Adipose tissue (tissue), 3 donors: ENCODE measurements around the gene TTI1. TPM values are rescaled to one million over a fixed set of nuclear protein-coding genes. Genes with fewer than 3 reads are reported as not detected.

Experiments used
- H3K27ac ChIP-seq: one replicate; pipeline ENCODE4 v1.5.1; 2013; ENCODE audit warnings: low read depth, low read length
- WGBS, 3 donors: extraction: QIAGEN DNeasy Blood & Tissue Kit; methylation state at CpG; one replicate each; pipeline ENCODE4 v1.1.7; 2013; 5-methylcytosine and 5-hydroxymethylcytosine counted together
- polyA plus RNA-seq, 3 donors: library from polyadenylated mRNA; stranded (reverse); fragments of 200-250 nt; gene quantifications; one replicate each; pipeline ENCODE4 v1.2.3, GENCODE V29; 2013
- donor health status: healthy with polysubstance abuse.
- donor health status: Bipolar disorder and iron deficiency.
- donor health status: healthy.

Gene TTI1
- polyA plus RNA-seq, 3 donors = 9.9 to 10.9 (median 10.0) TPM

GRCh38 chr20:38057351-38057972 lies 24.2 kb upstream of the TTI1 start:
- no peak overlapping the region for H3K27ac ChIP-seq
- WGBS, 3 donors = 21 to 26% (median 26%) methylated on average over 7 of the region's 7 CpGs

- no peak overlapping the region for H3K27ac ChIP-seq
- 90 to 94% (median 92%) methylated on average over 6 of the region's 6 CpGs for WGBS, 3 donors
Measured at GRCh38 chr20:38055848-38056247, 22.6 kb upstream of the TTI1 start.

GRCh38 chr20:38055294-38055693 lies 22.0 kb upstream of the TTI1 start:
- H3K27ac ChIP-seq = no peak overlapping the region
- 50 to 68% (median 66%) methylated on average over 4 of the region's 4 CpGs for WGBS, 3 donors

GRCh38 chr20:38054647-38055046 lies 21.4 kb upstream of the TTI1 start:
- no peak overlapping the region for H3K27ac ChIP-seq
- WGBS, 3 donors = 82 to 95% (median 91%) methylated on average over 2 of the region's 2 CpGs

GRCh38 chr20:38052870-38053269 lies 19.6 kb upstream of the TTI1 start:
- WGBS, 3 donors = 52 to 93% (median 74%) methylated on average over 2 of the region's 2 CpGs

GRCh38 chr20:38050686-38051085 lies 17.4 kb upstream of the TTI1 start:
- H3K27ac ChIP-seq = no peak overlapping the region
- 62 to 87% (median 69%) methylated on average over 1 of the region's 1 CpG for WGBS, 3 donors

More at GRCh38 chr20:38052870-38053269, 19.6 kb upstream of the TTI1 start:
- H3K27ac ChIP-seq = no peak overlapping the region

GRCh38 chr20:38049800-38050199 lies 16.5 kb upstream of the TTI1 start:
- WGBS, 3 donors = 66 to 80% (median 76%) methylated on average over 3 of the region's 3 CpGs
- no peak overlapping the region for H3K27ac ChIP-seq

GRCh38 chr20:38046572-38046971 lies 13.3 kb upstream of the TTI1 start:
- no peak overlapping the region for H3K27ac ChIP-seq
- WGBS, 3 donors = 66 to 72% (median 72%) methylated on average over 4 of the region's 4 CpGs

- WGBS, 3 donors = 60 to 91% (median 87%) methylated on average over 3 of the region's 3 CpGs
Measured at GRCh38 chr20:38044685-38045084, 11.4 kb upstream of the TTI1 start.

GRCh38 chr20:38043512-38044300 lies 10.4 kb upstream of the TTI1 start:
- 91 to 92% (median 91%) methylated on average over 10 of the region's 10 CpGs for WGBS, 3 donors
- H3K27ac ChIP-seq = no peak overlapping the region

More at GRCh38 chr20:38044685-38045084, 11.4 kb upstream of the TTI1 start:
- H3K27ac ChIP-seq = no peak overlapping the region

GRCh38 chr20:38040276-38040675 lies 7.0 kb upstream of the TTI1 start:
- 45 to 100% (median 100%) methylated on average over 1 of the region's 1 CpG for WGBS, 3 donors
- H3K27ac ChIP-seq = no peak overlapping the region

GRCh38 chr20:38036366-38036765 lies 3.1 kb upstream of the TTI1 start:
- 74 to 86% (median 79%) methylated on average over 5 of the region's 5 CpGs for WGBS, 3 donors
- H3K27ac ChIP-seq = no peak overlapping the region

- H3K27ac ChIP-seq = no peak overlapping the region
- WGBS, 3 donors = 69 to 76% (median 76%) methylated on average over 6 of the region's 6 CpGs
Measured at GRCh38 chr20:38034961-38035360, 1.7 kb upstream of the TTI1 start.

GRCh38 chr20:38034108-38034649 lies 923 bp upstream of the TTI1 start:
- 7 to 13% (median 7%) methylated on average over 14 of the region's 14 CpGs for WGBS, 3 donors
- H3K27ac ChIP-seq = peak overlapping the region; percentile 53

GRCh38 chr20:38032585-38033329 lies 499 bp downstream of the TTI1 start:
- WGBS, 3 donors = 18 to 28% (median 27%) methylated on average over 28 of the region's 28 CpGs
- H3K27ac ChIP-seq = no peak overlapping the region

GRCh38 chr20:38031957-38032356 lies 1.3 kb downstream of the TTI1 start:
- WGBS, 3 donors = 91 to 94% (median 93%) methylated on average over 3 of the region's 3 CpGs
- H3K27ac ChIP-seq = no peak overlapping the region

- no peak overlapping the region for H3K27ac ChIP-seq
- WGBS, 3 donors = 92 to 97% (median 96%) methylated on average over 3 of the region's 3 CpGs
Measured at GRCh38 chr20:38029453-38029852, 3.8 kb downstream of the TTI1 start.

- WGBS, 3 donors = 77 to 88% (median 79%) methylated on average over 5 of the region's 5 CpGs
- no peak overlapping the region for H3K27ac ChIP-seq
Measured at GRCh38 chr20:38024496-38024895, 8.8 kb downstream of the TTI1 start.
